GM23248 (cell line): Measurements from ENCODE around the gene ABL1. TPM values are rescaled to one million over a fixed set of nuclear protein-coding genes. Genes with fewer than 3 reads are reported as not detected.
A peak's percentile ranks its signal among the peaks of the same experiment; 100 is the strongest.
"Not testable (repeated sequence)": the region's sequence is repeated elsewhere in the genome, so short reads cannot be mapped to it uniquely, and the experiment has no call there.

Source experiments
- DNase-seq: peaks from one replicate; pipeline ENCODE4 v3.0.0-alpha.2; 2015
- H2AFZ ChIP-seq: fragments of 200-600 bp; sonication (generic); 2 replicates; pipeline ENCODE4 v1.6.1; 2016; ENCODE audit warnings: antibody characterized with exemption
- H3F3A ChIP-seq: fragments of 200-600 bp; sonication (generic); 2 replicates; pipeline ENCODE4 v1.6.1; 2016; ENCODE audit warnings: mild to moderate bottlenecking, antibody characterized with exemption, mixed run types; ENCODE audit not compliant: insufficient read depth
- H3K27ac ChIP-seq: fragments of 200-600 bp; sonication (generic); 2 replicates; pipeline ENCODE4 v1.5.1; 2016; ENCODE audit warnings: mild to moderate bottlenecking
- H3K27me3 ChIP-seq: fragments of 200-600 bp; sonication (generic); replicated peaks from 2 replicates; pipeline ENCODE4 v1.6.1; 2016; ENCODE audit warnings: mild to moderate bottlenecking; ENCODE audit not compliant: insufficient read depth
- H3K36me3 ChIP-seq: fragments of 200-600 bp; sonication (generic); 2 replicates; pipeline ENCODE4 v1.6.1; 2016; ENCODE audit warnings: low read depth, mild to moderate bottlenecking
- H3K4me1 ChIP-seq: fragments of 200-600 bp; sonication (generic); 2 replicates; pipeline ENCODE4 v1.6.1; 2016; ENCODE audit warnings: mild to moderate bottlenecking; ENCODE audit not compliant: insufficient read depth
- H3K4me2 ChIP-seq: fragments of 200-600 bp; sonication (generic); one replicate; pipeline ENCODE4 v1.6.1; 2016; ENCODE audit warnings: mild to moderate bottlenecking; ENCODE audit not compliant: unreplicated experiment
- H3K4me3 ChIP-seq: fragments of 200-600 bp; sonication (generic); 2 replicates; pipeline ENCODE4 v1.5.1; 2016; ENCODE audit warnings: mild to moderate bottlenecking
- H3K79me2 ChIP-seq: fragments of 200-600 bp; sonication (generic); 2 replicates; pipeline ENCODE4 v1.6.1; 2016; ENCODE audit warnings: mild to moderate bottlenecking; ENCODE audit not compliant: insufficient read depth
- H3K9ac ChIP-seq: fragments of 200-600 bp; sonication (generic); 2 replicates; pipeline ENCODE4 v1.6.1; 2016; ENCODE audit warnings: mild to moderate bottlenecking
- H3K9me2 ChIP-seq: fragments of 200-600 bp; sonication (generic); 2 replicates; pipeline ENCODE4 v1.6.1; 2016; ENCODE audit warnings: mixed run types, mild to moderate bottlenecking, moderate library complexity; ENCODE audit not compliant: insufficient read depth
- H3K9me3 ChIP-seq: fragments of 200-600 bp; sonication (generic); one replicate; pipeline ENCODE4 v1.6.1; 2017; ENCODE audit warnings: low read depth
- H4K20me1 ChIP-seq: fragments of 200-600 bp; sonication (generic); 2 replicates; pipeline ENCODE4 v1.6.0; 2016; ENCODE audit not compliant: insufficient read depth
- EZH2 ChIP-seq: fragments of 200-600 bp; sonication (generic); IDR thresholded peaks from 2 replicates; pipeline ENCODE4 v1.6.1; 2018; ENCODE audit warnings: antibody characterized with exemption, mild to moderate bottlenecking; ENCODE audit not compliant: insufficient read depth, poor library complexity, severe bottlenecking
- EZH2phosphoT487 ChIP-seq: fragments of 200-600 bp; sonication (generic); IDR thresholded peaks from 2 replicates; pipeline ENCODE4 v1.6.1; 2018; ENCODE audit warnings: antibody characterized with exemption, moderate library complexity, mild to moderate bottlenecking, low read depth; ENCODE audit not compliant: insufficient read depth
- WGBS, 2 experiments: methylation state at CpG; one replicate each; pipeline ENCODE4 v1.1.6; 2015 to 2017; ENCODE audit warnings: low lambda C conversion rate in 2 of 2, low coverage in 1 of 2; ENCODE audit errors: missing lambda C conversion rate in 2 of 2; 5-methylcytosine and 5-hydroxymethylcytosine counted together
- in situ Hi-C: fragments of 300-500 bp; cut with MboI; formaldehyde crosslinking; loops from 2 replicates; pipeline ENCODE4 v1.15.0; 2020
- polyA plus RNA-seq: library from polyadenylated mRNA; unstranded; fragments of >200 nt; fragmentation: Nextera tagmentation; extraction: Ambion mirVana; gene quantifications from 2 replicates; pipeline ENCODE4 v1.2.1, GENCODE V29; 2016
- total RNA-seq: library from RNA; depleted of rRNA; stranded (reverse); fragments of >200 nt; shearing (Covaris generic); gene quantifications from 2 replicates; pipeline ENCODE4 v1.2.3, GENCODE V29; 2014

Gene ABL1
- total and polyA plus RNA-seq, 2 experiments from 2014 or later, result 22.9 to 66.1 TPM

- peaks cover 83% of the 10 kb centered on the region for H3K79me2 ChIP-seq
- H3K9me2 ChIP-seq, result no peaks in the 10 kb centered on the region
- peaks cover 14% of the 10 kb centered on the region for H3F3A ChIP-seq
- no peaks in the 10 kb centered on the region for H3K27me3 ChIP-seq
- no peak overlapping the region for H3K4me2 ChIP-seq
- H2AFZ ChIP-seq, result no peak overlapping the region
- no peaks in the 10 kb centered on the region; the same call in 1 of the 2 replicates for H4K20me1 ChIP-seq
- peaks cover 24% of the 10 kb centered on the region for H3K4me1 ChIP-seq
- H3K27ac ChIP-seq, result no peak overlapping the region
- in situ Hi-C loops, result no loop called here
- WGBS, 2 experiments, result 84 to 86% methylated on average over 7 of the region's 7 CpGs
- H3K36me3 ChIP-seq, result no peaks in the 10 kb centered on the region
- H3K4me3 ChIP-seq, result no peak overlapping the region
- no peaks in the 10 kb centered on the region for H3K9me3 ChIP-seq
- TF ChIP-seq EZH2phosphoT487 (no peak), EZH2 (no peak)
- no peak for DNase-seq
- no peak overlapping the region for H3K9ac ChIP-seq
These were observed 43.7 kb upstream of the ABL1 start for GRCh38 chr9:130791303-130791894.

GRCh38 chr9:130793589-130793988, 41.5 kb upstream of the ABL1 start:
- Histone ChIP-seq H3K79me2 (peaks cover 83% of the 10 kb centered on the region), H3K4me3 (no peak overlapping the region), H3K4me1 (peaks cover 19% of the 10 kb centered on the region), H3K9ac (no peak overlapping the region), H3K9me3 (no peaks in the 10 kb centered on the region), H4K20me1 (no peaks in the 10 kb centered on the region), H3K9me2 (no peaks in the 10 kb centered on the region), H3K27ac (no peak overlapping the region), H3K27me3 (no peaks in the 10 kb centered on the region), H3K36me3 (no peaks in the 10 kb centered on the region), H2AFZ (no peak overlapping the region), H3K4me2 (no peak overlapping the region), H3F3A (peaks cover 14% of the 10 kb centered on the region)
- TF ChIP-seq EZH2 (no peak), EZH2phosphoT487 (no peak)
- DNase-seq, result no peak
- in situ Hi-C loops, result no loop called here
- WGBS, 2 experiments, result 90 to 93% methylated on average over 7 of the region's 7 CpGs

DNA sequence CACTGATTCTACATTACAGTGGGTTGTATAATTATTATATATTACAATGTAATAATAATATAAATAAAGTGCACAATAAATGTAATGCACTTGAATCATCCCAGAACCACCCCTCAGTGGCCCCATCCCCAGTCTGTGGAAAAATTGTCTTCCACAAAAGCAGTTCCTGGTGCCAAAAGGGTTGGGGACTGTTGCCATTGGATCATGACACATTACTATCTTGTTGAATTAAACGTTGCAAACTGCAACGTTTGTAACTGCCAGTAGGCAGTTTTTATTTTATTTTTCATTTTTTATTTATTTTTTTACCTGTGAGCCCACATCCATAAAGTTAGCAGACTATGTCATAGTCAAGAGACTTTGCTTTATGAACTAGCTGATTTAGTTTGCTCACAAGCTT, 41.0 kb upstream of the ABL1 start:
- peak; percentile 28 for DNase-seq
- H3K4me1 ChIP-seq, result peaks cover 19% of the 10 kb centered on the region
- peaks cover 83% of the 10 kb centered on the region for H3K79me2 ChIP-seq
- H3K36me3 ChIP-seq, H3K9me2 ChIP-seq, in situ Hi-C loops, H4K20me1 ChIP-seq, H3K9ac ChIP-seq, H3K9me3 ChIP-seq, H3K4me3 ChIP-seq, H2AFZ ChIP-seq, H3K27me3 ChIP-seq, H3K4me2 ChIP-seq: not testable (repeated sequence)
- H3K27ac ChIP-seq, result peak overlapping the region; percentile 83
- peaks cover 14% of the 10 kb centered on the region for H3F3A ChIP-seq
- WGBS, 2 experiments, result 2 to 4% methylated on average over 2 of the region's 2 CpGs

DNA sequence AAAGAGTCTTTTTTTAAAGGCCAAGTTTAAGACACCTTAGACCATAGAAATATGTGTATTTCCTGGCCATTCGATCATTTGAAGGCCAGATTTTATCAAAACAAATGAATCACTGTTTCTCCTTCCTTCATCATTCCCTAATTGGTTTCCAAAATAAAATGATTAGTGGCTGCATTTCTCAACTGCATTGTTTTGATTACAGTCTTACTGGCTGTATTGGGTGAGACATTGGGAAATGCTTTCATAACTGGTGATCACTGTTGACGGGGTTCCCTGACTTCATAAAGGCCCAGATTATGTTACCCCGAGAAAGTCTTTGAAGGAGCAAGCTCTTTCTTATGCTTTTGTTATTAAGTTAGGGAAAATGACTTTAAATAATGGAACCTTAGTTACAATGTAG, 40.6 kb upstream of the ABL1 start:
- H3K36me3 ChIP-seq, H3K27me3 ChIP-seq, H3K9me3 ChIP-seq, in situ Hi-C loops, H4K20me1 ChIP-seq, H3K9me2 ChIP-seq: not testable (repeated sequence)
- peak; percentile 78 for DNase-seq
- peak overlapping the region; percentile 55 for H3K9ac ChIP-seq
- H3K4me1 ChIP-seq, result peaks cover 19% of the 10 kb centered on the region
- peaks cover 83% of the 10 kb centered on the region for H3K79me2 ChIP-seq
- H3K4me2 ChIP-seq, result peak overlapping the region; percentile 30
- H3K4me3 ChIP-seq, result peak overlapping the region; percentile 5; the same call in 1 of the 2 replicates
- H3K27ac ChIP-seq, result peak overlapping the region; percentile 83
- peaks cover 14% of the 10 kb centered on the region for H3F3A ChIP-seq
- WGBS, 2 experiments, result 3 to 4% methylated on average over 3 of the region's 3 CpGs
- 0 out of 2 replicates have a peak overlapping the region, but pooled peaks have one; percentile 8 for H2AFZ ChIP-seq

- no peaks in the 10 kb centered on the region for H3K27me3 ChIP-seq
- in situ Hi-C loops, result no loop called here
- 15 to 20% methylated on average over 6 of the region's 6 CpGs for WGBS, 2 experiments
- H3K9me2 ChIP-seq, result no peaks in the 10 kb centered on the region
- H3F3A ChIP-seq, result peaks cover 14% of the 10 kb centered on the region
- H4K20me1 ChIP-seq, result no peaks in the 10 kb centered on the region
- H3K9ac ChIP-seq, result peak overlapping the region; percentile 55
- peaks cover 83% of the 10 kb centered on the region for H3K79me2 ChIP-seq
- H3K36me3 ChIP-seq, result no peaks in the 10 kb centered on the region
- peak overlapping the region; percentile 30 for H3K4me2 ChIP-seq
- H2AFZ ChIP-seq, result peak overlapping the region; percentile 8; the same call in 1 of the 2 replicates
- no peaks in the 10 kb centered on the region for H3K9me3 ChIP-seq
- DNase-seq, result peak; percentile 53
- peaks cover 19% of the 10 kb centered on the region for H3K4me1 ChIP-seq
- no peak for TF ChIP-seq EZH2phosphoT487
- peak overlapping the region; percentile 83 for H3K27ac ChIP-seq
- peak overlapping the region; percentile 5; the same call in 1 of the 2 replicates for H3K4me3 ChIP-seq
These were observed 40.0 kb upstream of the ABL1 start for GRCh38 chr9:130794923-130795495.

GRCh38 chr9:130803116-130803515, 31.9 kb upstream of the ABL1 start:
- WGBS, 2 experiments, result 76 to 78% methylated on average over 11 of the region's 11 CpGs
- H3K27me3 ChIP-seq, in situ Hi-C loops, H4K20me1 ChIP-seq, H3K4me3 ChIP-seq, H3K36me3 ChIP-seq, DNase-seq, H3F3A ChIP-seq, H2AFZ ChIP-seq, H3K9me2 ChIP-seq, H3K9ac ChIP-seq, H3K9me3 ChIP-seq, H3K27ac ChIP-seq, H3K4me2 ChIP-seq: not testable (repeated sequence)
- Histone ChIP-seq H3K79me2 (peaks cover 85% of the 10 kb centered on the region), H3K4me1 (peaks cover 13% of the 10 kb centered on the region)
